A549 treated with DMSO at 1 μM for 4 hours (cell line): Measurements from ENCODE around the gene ANP32D. TPM values are rescaled to one million over a fixed set of nuclear protein-coding genes. Genes with fewer than 3 reads are reported as not detected.

Source experiments
- total RNA-seq: library from RNA; stranded (reverse); fragments of 200-300 nt; extraction: Qiagen RNA extraction; gene quantifications from 5 replicates; pipeline ENCODE4 v1.2.3, GENCODE V29; 2022; ENCODE audit warnings: low read depth

ANP32D gene
- total RNA-seq = not detected in 5 replicates

GRCh38 chr12:48472259-48472658 is at the start of gene ANP32D:
Gene ANP32D (plus strand): TSS chr12:48472559. CDS start chr12:48472665, 106 bp downstream.

DNA sequence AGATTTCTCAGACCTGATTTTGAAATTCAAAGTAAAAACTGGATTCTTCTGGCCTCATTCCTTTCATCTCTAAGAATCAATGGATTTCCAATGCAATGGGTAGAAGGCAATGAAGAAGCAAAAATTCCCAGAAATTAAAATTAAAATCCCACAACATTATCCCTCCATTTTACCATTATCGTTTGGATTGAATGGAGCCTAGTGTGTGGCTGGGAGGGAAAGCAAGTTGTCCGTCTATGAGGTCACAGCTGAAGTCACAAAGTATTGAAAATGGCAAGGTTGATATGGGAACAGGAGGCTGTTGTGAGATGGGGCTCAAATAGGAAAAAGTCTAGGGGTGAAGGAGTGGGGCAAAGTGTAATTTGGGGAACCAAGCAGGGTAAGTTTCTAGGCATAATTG is 9.8 kb downstream of the ANP32D start, which contains the start of gene C12orf54:
Gene C12orf54, plus strand, starts transcription at position 301 of the 400 bp plus-strand sequence. CDS start 799 bp downstream, outside the sequence.

Other genes starting within 250 kb of the ANP32D start
- 6.4 to 9.4 TPM (median 7.8 TPM) in 5 replicates for gene ZNF641, start 121.6 kb upstream of the ANP32D start, total RNA-seq
- not detected in 5 replicates for gene C12orf54, start 9.9 kb downstream of the ANP32D start, total RNA-seq
- gene OR8S1, start 53.1 kb downstream of the ANP32D start, total RNA-seq = not detected in 5 replicates
- not detected in 5 replicates for gene LALBA, start 97.5 kb downstream of the ANP32D start, total RNA-seq
- gene KANSL2, start 209.7 kb downstream of the ANP32D start, total RNA-seq = 38.5 to 48.8 TPM (median 39.9 TPM) in 5 replicates
- 14.6 to 18.0 TPM (median 15.2 TPM) in 5 replicates for gene CCNT1, start 244.1 kb downstream of the ANP32D start, total RNA-seq